HUES48 (cell line): ENCODE results near the gene CHRFAM7A.
A peak's percentile ranks its signal among the peaks of the same experiment; 100 is the strongest.
"Not testable (repeated sequence)": the region's sequence is repeated elsewhere in the genome, so short reads cannot be mapped to it uniquely, and the experiment has no call there.

Source experiments
- H3K27ac ChIP-seq: one replicate; pipeline ENCODE4 v1.7.0; 2013; ENCODE audit warnings: low read depth, low read length, inconsistent platforms
- H3K27me3 ChIP-seq: 2 replicates; pipeline ENCODE4 v1.6.1; 2013; ENCODE audit warnings: mild to moderate bottlenecking, low read length; ENCODE audit not compliant: control insufficient read depth, insufficient read depth
- H3K36me3 ChIP-seq: 2 replicates; pipeline ENCODE4 v1.6.1; 2013; ENCODE audit warnings: low read length; ENCODE audit not compliant: control insufficient read depth, insufficient read depth
- H3K4me1 ChIP-seq: 2 replicates; pipeline ENCODE4 v1.6.1; 2013; ENCODE audit warnings: mild to moderate bottlenecking, low read length; ENCODE audit not compliant: control insufficient read depth, insufficient read depth
- H3K4me3 ChIP-seq: 2 replicates; pipeline ENCODE4 v1.5.1; 2013; ENCODE audit warnings: mild to moderate bottlenecking, low read depth, low read length
- H3K9ac ChIP-seq: 2 replicates; pipeline ENCODE4 v1.6.1; 2013; ENCODE audit warnings: mild to moderate bottlenecking, low read depth, low read length, moderate library complexity
- H3K9me3 ChIP-seq: 2 replicates; pipeline ENCODE4 v1.6.1; 2013; ENCODE audit warnings: low read length; ENCODE audit not compliant: control insufficient read depth, insufficient read depth

Gene CHRFAM7A

GRCh38 chr15:30375872-30376271 is 17.5 kb downstream of the CHRFAM7A start:
- not testable (repeated sequence) for H3K4me1 ChIP-seq, H3K9me3 ChIP-seq, H3K27ac ChIP-seq, H3K27me3 ChIP-seq, H3K4me3 ChIP-seq, H3K36me3 ChIP-seq, H3K9ac ChIP-seq

GRCh38 chr15:30374862-30375261 is 18.5 kb downstream of the CHRFAM7A start:
- not testable (repeated sequence) for H3K9me3 ChIP-seq, H3K27ac ChIP-seq, H3K4me3 ChIP-seq, H3K36me3 ChIP-seq, H3K9ac ChIP-seq, H3K27me3 ChIP-seq, H3K4me1 ChIP-seq

DNA sequence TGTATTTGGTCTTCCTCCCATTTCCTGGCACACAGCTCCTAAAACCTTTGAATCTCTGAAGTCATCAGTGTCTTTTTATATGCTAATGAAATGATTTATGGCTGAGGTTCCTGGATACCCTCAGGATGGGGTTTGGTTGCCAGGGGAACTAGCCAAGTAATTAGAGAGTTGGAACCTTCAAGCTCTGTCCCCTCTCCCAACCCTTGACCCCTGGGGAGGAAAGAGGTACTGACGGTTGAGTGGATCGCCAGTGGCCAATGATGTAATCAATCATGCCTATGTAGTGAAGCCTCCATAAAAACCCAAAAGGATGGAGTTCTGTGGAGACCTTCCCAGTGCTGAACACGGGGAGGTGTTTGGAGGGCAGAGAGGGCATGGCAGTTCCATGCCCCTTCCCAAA is 25.1 kb downstream of the CHRFAM7A start:
- not testable (repeated sequence) for H3K4me1 ChIP-seq, H3K27ac ChIP-seq, H3K36me3 ChIP-seq, H3K4me3 ChIP-seq, H3K27me3 ChIP-seq, H3K9ac ChIP-seq, H3K9me3 ChIP-seq

DNA sequence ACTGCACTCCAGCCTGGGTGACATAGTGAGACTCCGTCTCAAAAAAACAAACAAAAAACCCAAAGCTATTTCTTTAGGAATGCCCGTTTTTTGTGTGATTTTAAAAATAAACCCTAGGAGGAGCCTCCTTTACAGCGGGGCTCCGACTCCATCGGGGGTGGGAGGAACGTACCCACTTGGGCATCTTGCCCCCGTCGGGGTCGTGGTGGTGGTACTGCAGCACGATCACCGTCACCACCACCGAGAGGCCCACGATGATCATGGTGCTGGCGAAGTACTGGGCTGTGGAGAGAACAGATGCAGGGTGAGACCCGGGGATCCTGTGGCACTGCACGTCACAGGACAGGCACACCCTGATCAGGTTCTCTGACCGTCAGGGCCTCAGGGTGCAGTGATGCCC is 26.1 kb downstream of the CHRFAM7A start:
- H3K36me3 ChIP-seq, H3K27ac ChIP-seq, H3K4me1 ChIP-seq, H3K27me3 ChIP-seq, H3K4me3 ChIP-seq, H3K9me3 ChIP-seq, H3K9ac ChIP-seq: not testable (repeated sequence)

- not testable (repeated sequence) for H3K27ac ChIP-seq, H3K27me3 ChIP-seq, H3K9me3 ChIP-seq, H3K4me3 ChIP-seq, H3K9ac ChIP-seq, H3K4me1 ChIP-seq, H3K36me3 ChIP-seq
These were observed 31.9 kb downstream of the CHRFAM7A start for GRCh38 chr15:30361404-30361803.

- H3K4me1 ChIP-seq, H3K9me3 ChIP-seq, H3K4me3 ChIP-seq, H3K9ac ChIP-seq, H3K27me3 ChIP-seq, H3K36me3 ChIP-seq, H3K27ac ChIP-seq: not testable (repeated sequence)
These were observed 32.4 kb downstream of the CHRFAM7A start for GRCh38 chr15:30360990-30361389.

DNA sequence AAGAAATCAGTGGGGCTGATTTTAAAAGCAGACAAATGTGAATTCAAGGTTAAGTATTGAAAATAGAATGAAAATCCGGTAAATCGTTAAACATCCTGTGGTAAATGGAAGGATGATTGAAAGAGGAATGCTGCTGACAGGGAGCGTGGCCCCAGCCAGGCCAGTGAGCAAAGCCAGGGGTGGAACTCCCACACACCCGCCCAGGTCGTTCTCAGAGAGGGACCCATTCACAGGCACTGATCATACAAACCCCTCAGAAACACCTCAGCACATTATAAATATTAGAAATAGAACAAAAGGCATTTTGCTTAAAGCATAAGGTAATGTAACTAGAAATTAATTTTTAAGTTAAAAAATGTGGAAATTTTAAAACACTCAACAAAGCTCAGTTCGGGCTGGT is 38.3 kb downstream of the CHRFAM7A start:
- H3K27ac ChIP-seq, H3K4me3 ChIP-seq, H3K27me3 ChIP-seq, H3K9ac ChIP-seq, H3K36me3 ChIP-seq, H3K9me3 ChIP-seq, H3K4me1 ChIP-seq: not testable (repeated sequence)

- H3K4me3 ChIP-seq, H3K27ac ChIP-seq, H3K36me3 ChIP-seq, H3K9ac ChIP-seq, H3K9me3 ChIP-seq, H3K4me1 ChIP-seq, H3K27me3 ChIP-seq: not testable (repeated sequence)
These were observed 43.5 kb downstream of the CHRFAM7A start for GRCh38 chr15:30349803-30350202.

- not testable (repeated sequence) for H3K9me3 ChIP-seq, H3K9ac ChIP-seq, H3K4me1 ChIP-seq, H3K27ac ChIP-seq, H3K4me3 ChIP-seq, H3K27me3 ChIP-seq, H3K36me3 ChIP-seq
These were observed 56.8 kb downstream of the CHRFAM7A start for GRCh38 chr15:30336584-30336983.

- not testable (repeated sequence) for H3K4me3 ChIP-seq, H3K9ac ChIP-seq, H3K4me1 ChIP-seq, H3K36me3 ChIP-seq, H3K27ac ChIP-seq, H3K27me3 ChIP-seq, H3K9me3 ChIP-seq
These were observed 59.2 kb downstream of the CHRFAM7A start for GRCh38 chr15:30334152-30334551.

- H3K4me3 ChIP-seq: peak overlapping the region; percentile 40; the same call in 1 of the 2 replicates
- not testable (repeated sequence) for H3K9ac ChIP-seq, H3K27me3 ChIP-seq, H3K36me3 ChIP-seq, H3K4me1 ChIP-seq, H3K27ac ChIP-seq, H3K9me3 ChIP-seq
These were observed 67.2 kb downstream of the CHRFAM7A start for GRCh38 chr15:30326145-30326544.

- H3K4me1 ChIP-seq, H3K9me3 ChIP-seq, H3K36me3 ChIP-seq, H3K27me3 ChIP-seq, H3K27ac ChIP-seq, H3K4me3 ChIP-seq, H3K9ac ChIP-seq: not testable (repeated sequence)
These were observed 72.3 kb downstream of the CHRFAM7A start for GRCh38 chr15:30321063-30321462.
